ENCODE measurements around the gene UNC80.

- TF ChIP-seq CTCF (conservative IDR thresholded peaks at IDR 0.05), result no peak
- TF ChIP-seq EZH2 (IDR thresholded peaks at IDR 0.05; ENCODE audit: low read depth), result no peak
Measured at GRCh38 chr2:209790066-209790728, 18.6 kb downstream of the UNC80 start.

Measured in PC-9 (cell line).